ENCODE data around the gene TAL2. TPM values are rescaled to one million over a fixed set of nuclear protein-coding genes. Genes with fewer than 3 reads are reported as not detected.

TAL2 gene
- total and polyA plus RNA-seq, 9 of the 15 experiments (the other 6 are each of a cell fraction or from before 2014, with no cell fraction given): 0.21 to 3.7 (median 1.1) TPM; not detected in 1

DNA sequence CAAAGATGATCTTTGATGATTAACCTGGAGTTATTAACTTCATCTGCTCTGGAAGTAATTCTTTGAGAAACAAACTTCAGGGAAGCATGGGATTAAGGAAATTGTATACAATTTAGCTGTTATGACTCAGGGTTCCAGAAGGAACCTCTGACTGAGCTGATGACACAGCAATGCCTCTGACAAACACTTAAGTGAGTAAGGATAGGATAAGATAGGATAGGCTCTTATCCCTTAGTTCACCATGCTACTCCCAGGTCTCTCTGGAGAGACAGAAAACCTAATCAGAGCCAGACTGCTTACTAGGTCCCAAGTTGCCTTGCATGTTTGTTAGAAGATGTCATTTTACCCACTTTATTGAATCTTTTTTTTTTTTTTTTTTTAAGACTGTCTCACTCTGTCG is 19.5 kb downstream of the TAL2 start (continued):
- TF ChIP-seq ETV1 (tag; conservative IDR thresholded peaks at IDR 0.05; ENCODE audit: low read depth) (no peak), SRF (CRISPR knock-in tag; IDR thresholded peaks at IDR 0.05) (no peak), RHOXF2B (CRISPR knock-in tag; conservative IDR thresholded peaks at IDR 0.05) (no peak), DPF2 (IDR thresholded peaks at IDR 0.05) (peak; percentile 94), BRD9 (IDR thresholded peaks at IDR 0.05; ENCODE audit: low read depth, partially characterized antibody) (no peak), ZNF146 (CRISPR knock-in tag; IDR thresholded peaks at IDR 0.05; ENCODE audit: unreplicated experiment) (no peak), ZNF121 (CRISPR knock-in tag; conservative IDR thresholded peaks at IDR 0.05) (no peak), KHSRP (IDR thresholded peaks at IDR 0.05) (no peak), POLR2AphosphoS2 (IDR thresholded peaks at IDR 0.05; ENCODE audit: low read length) (no peak), ZBTB40 (IDR thresholded peaks at IDR 0.05) (no peak), ZBTB40 (CRISPR knock-in tag; IDR thresholded peaks at IDR 0.05) (no peak), HDAC8 (tag; IDR thresholded peaks at IDR 0.05) (no peak), FOXJ3 (CRISPR knock-in tag; IDR thresholded peaks at IDR 0.05) (no peak), ZBTB49 (CRISPR knock-in tag; IDR thresholded peaks at IDR 0.05; ENCODE audit: borderline replicate concordance) (no peak)
- TF ChIP-seq, protein P1, sequence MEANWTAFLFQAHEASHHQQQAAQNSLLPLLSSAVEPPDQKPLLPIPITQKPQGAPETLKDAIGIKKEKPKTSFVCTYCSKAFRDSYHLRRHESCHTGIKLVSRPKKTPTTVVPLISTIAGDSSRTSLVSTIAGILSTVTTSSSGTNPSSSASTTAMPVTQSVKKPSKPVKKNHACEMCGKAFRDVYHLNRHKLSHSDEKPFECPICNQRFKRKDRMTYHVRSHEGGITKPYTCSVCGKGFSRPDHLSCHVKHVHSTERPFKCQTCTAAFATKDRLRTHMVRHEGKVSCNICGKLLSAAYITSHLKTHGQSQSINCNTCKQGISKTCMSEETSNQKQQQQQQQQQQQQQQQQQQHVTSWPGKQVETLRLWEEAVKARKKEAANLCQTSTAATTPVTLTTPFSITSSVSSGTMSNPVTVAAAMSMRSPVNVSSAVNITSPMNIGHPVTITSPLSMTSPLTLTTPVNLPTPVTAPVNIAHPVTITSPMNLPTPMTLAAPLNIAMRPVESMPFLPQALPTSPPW (CRISPR knock-in tag; IDR thresholded peaks at IDR 0.05): no peak
- TF ChIP-seq, protein P2, sequence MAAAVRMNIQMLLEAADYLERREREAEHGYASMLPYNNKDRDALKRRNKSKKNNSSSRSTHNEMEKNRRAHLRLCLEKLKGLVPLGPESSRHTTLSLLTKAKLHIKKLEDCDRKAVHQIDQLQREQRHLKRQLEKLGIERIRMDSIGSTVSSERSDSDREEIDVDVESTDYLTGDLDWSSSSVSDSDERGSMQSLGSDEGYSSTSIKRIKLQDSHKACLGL (CRISPR knock-in tag; IDR thresholded peaks at IDR 0.05; ENCODE audit: borderline replicate concordance, poor library complexity, severe bottlenecking): no peak

Measured in K562 (cell line).